ENCODE measurements around the gene RNF43. TPM values are rescaled to one million over a fixed set of nuclear protein-coding genes. Genes with fewer than 3 reads are reported as not detected.

The RNF43 gene
- total and polyA plus RNA-seq, 2 of the 13 experiments (the other 11 are each of a cell fraction or from before 2014, with no cell fraction given) = 31.0 to 53.4 TPM

- TF ChIP-seq, protein P1, sequence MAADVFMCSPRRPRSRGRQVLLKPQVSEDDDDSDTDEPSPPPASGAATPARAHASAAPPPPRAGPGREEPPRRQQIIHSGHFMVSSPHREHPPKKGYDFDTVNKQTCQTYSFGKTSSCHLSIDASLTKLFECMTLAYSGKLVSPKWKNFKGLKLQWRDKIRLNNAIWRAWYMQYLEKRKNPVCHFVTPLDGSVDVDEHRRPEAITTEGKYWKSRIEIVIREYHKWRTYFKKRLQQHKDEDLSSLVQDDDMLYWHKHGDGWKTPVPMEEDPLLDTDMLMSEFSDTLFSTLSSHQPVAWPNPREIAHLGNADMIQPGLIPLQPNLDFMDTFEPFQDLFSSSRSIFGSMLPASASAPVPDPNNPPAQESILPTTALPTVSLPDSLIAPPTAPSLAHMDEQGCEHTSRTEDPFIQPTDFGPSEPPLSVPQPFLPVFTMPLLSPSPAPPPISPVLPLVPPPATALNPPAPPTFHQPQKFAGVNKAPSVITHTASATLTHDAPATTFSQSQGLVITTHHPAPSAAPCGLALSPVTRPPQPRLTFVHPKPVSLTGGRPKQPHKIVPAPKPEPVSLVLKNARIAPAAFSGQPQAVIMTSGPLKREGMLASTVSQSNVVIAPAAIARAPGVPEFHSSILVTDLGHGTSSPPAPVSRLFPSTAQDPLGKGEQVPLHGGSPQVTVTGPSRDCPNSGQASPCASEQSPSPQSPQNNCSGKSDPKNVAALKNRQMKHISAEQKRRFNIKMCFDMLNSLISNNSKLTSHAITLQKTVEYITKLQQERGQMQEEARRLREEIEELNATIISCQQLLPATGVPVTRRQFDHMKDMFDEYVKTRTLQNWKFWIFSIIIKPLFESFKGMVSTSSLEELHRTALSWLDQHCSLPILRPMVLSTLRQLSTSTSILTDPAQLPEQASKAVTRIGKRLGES (CRISPR knock-in tag; IDR thresholded peaks at IDR 0.05; ENCODE audit: borderline replicate concordance) = no peak
- peak; percentile 47 for TF ChIP-seq TEAD3 (CRISPR knock-in tag; optimal IDR thresholded peaks at IDR 0.05; ENCODE audit: borderline replicate concordance)
- TF ChIP-seq ETV5 (CRISPR knock-in tag; IDR thresholded peaks at IDR 0.05; ENCODE audit: borderline replicate concordance) = 0 out of 2 replicates have a peak, but pooled peaks have one; percentile 13
- no peak for TF ChIP-seq POLR2G (IDR thresholded peaks at IDR 0.05; ENCODE audit: low read depth, low read length)
- no peak for TF ChIP-seq ZNF329 (CRISPR knock-in tag; IDR thresholded peaks at IDR 0.05; ENCODE audit: low read depth)
- TF ChIP-seq ZSCAN31 (CRISPR knock-in tag; IDR thresholded peaks at IDR 0.05; ENCODE audit: low read depth) = no peak
- no peak for TF ChIP-seq ZNF841 (CRISPR knock-in tag; IDR thresholded peaks at IDR 0.05; ENCODE audit: borderline replicate concordance)
- TF ChIP-seq ZNF33A (CRISPR knock-in tag; IDR thresholded peaks at IDR 0.05; ENCODE audit: borderline replicate concordance) = no peak
- no peak for TF ChIP-seq TRIM24 (CRISPR knock-in tag; IDR thresholded peaks at IDR 0.05)
- no peak for TF ChIP-seq ZNF563 (CRISPR knock-in tag; IDR thresholded peaks at IDR 0.05)
- peak; percentile 86 for TF ChIP-seq RBFOX2 (IDR thresholded peaks at IDR 0.05; ENCODE audit: low read depth, low read length)
- no peak for TF ChIP-seq ZNF576 (CRISPR knock-in tag; IDR thresholded peaks at IDR 0.05)
- TF ChIP-seq ZNF333 (CRISPR knock-in tag; IDR thresholded peaks at IDR 0.05; ENCODE audit: borderline replicate concordance) = no peak
- no peak for TF ChIP-seq ZXDC (CRISPR knock-in tag; IDR thresholded peaks at IDR 0.05)
- TF ChIP-seq RFX1 (IDR thresholded peaks at IDR 0.05) = no peak
- 0 out of 2 replicates have a peak, but pooled peaks have one; percentile 54 for TF ChIP-seq ZNF331 (CRISPR knock-in tag; IDR thresholded peaks at IDR 0.05)
- no peak for TF ChIP-seq HDAC6 (IDR thresholded peaks at IDR 0.05; ENCODE audit: low read depth, low read length)
- TF ChIP-seq ZNF616 (CRISPR knock-in tag; IDR thresholded peaks at IDR 0.05; ENCODE audit: low read depth) = no peak
- TF ChIP-seq MBD4 (IDR thresholded peaks at IDR 0.05; ENCODE audit: borderline replicate concordance, low read length) = no peak
- TF ChIP-seq REPIN1 (CRISPR knock-in tag; IDR thresholded peaks at IDR 0.05; ENCODE audit: borderline replicate concordance, low read depth) = no peak
- TF ChIP-seq MAZ (IDR thresholded peaks at IDR 0.05; ENCODE audit: borderline replicate concordance, low read depth, low read length) = no peak
- peak; percentile 32; the same call in 1 of the 2 replicates for TF ChIP-seq MAZ (CRISPR knock-in tag; IDR thresholded peaks at IDR 0.05; ENCODE audit: low read depth)
- TF ChIP-seq KMT2A (CRISPR knock-in tag; IDR thresholded peaks at IDR 0.05) = peak; percentile 61; the same call in 1 of the 2 replicates
- no peak for TF ChIP-seq ZNF530 (CRISPR knock-in tag; IDR thresholded peaks at IDR 0.05; ENCODE audit: low read depth)
- no peak for TF ChIP-seq DNMT1 (CRISPR knock-in tag; IDR thresholded peaks at IDR 0.05)
- TF ChIP-seq RAD21 (CRISPR knock-in tag; IDR thresholded peaks at IDR 0.05) = no peak
These were observed 2.7 kb downstream of the RNF43 start (continued) for GRCh38 chr17:58414596-58414997.
